GM12892 (cell line): ENCODE data around the gene SNX32.

Experiments used
- POLR2A ChIP-seq: IDR thresholded peaks from 2 replicates; pipeline ENCODE4 v1.6.1; 2011; ENCODE audit warnings: low read depth, low read length, control low read depth
- POLR2AphosphoS5 ChIP-seq: IDR thresholded peaks from 2 replicates; pipeline ENCODE4 v1.6.1; 2011; ENCODE audit warnings: low read depth, low read length, control low read depth

GRCh38 chr11:65880844-65881421 is 47.2 kb downstream of the SNX32 start:
- TF ChIP-seq POLR2A, result no peak; the same call in 1 of the 2 replicates
- TF ChIP-seq POLR2AphosphoS5, result no peak
